SU-DHL-6 (cell line): ENCODE data around the gene ETV6.

ENCODE experiments used
- EZH2phosphoT487 ChIP-seq: fragments of 200-600 bp; sonication (generic), shearing (Covaris generic); conservative IDR thresholded peaks from 2 replicates; pipeline ENCODE4 v1.6.1; 2018; ENCODE audit warnings: mild to moderate bottlenecking, antibody characterized with exemption, low read length, moderate library complexity, mixed read lengths
- TF ChIP-seq, protein P1 (sequence below): fragments of 200-600 bp; sonication (generic); IDR thresholded peaks from one replicate; pipeline ENCODE4 v1.5.1; 2017; ENCODE audit warnings: antibody characterized with exemption, mild to moderate bottlenecking, low read length, moderate library complexity; ENCODE audit not compliant: insufficient read depth, poor library complexity, severe bottlenecking

DNA sequence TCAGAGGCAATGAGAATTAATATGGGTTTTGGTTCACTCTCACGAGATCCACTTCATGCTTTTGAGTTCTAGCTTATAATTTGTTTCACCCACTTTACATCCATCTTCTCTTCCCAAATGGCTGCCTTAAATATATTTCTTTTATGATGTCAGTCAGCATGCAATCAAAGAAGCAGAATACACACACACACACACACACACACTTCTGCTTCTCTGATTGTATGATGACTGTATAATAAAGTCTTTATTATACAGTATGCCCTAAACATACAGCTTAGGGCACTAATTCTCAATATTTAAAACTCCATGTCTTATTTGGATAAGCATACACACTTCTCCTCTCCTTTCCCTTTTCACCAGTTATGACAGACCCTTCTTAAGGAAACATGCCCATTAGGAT is 6.7 kb upstream of the ETV6 start:
- TF ChIP-seq, protein P1, sequence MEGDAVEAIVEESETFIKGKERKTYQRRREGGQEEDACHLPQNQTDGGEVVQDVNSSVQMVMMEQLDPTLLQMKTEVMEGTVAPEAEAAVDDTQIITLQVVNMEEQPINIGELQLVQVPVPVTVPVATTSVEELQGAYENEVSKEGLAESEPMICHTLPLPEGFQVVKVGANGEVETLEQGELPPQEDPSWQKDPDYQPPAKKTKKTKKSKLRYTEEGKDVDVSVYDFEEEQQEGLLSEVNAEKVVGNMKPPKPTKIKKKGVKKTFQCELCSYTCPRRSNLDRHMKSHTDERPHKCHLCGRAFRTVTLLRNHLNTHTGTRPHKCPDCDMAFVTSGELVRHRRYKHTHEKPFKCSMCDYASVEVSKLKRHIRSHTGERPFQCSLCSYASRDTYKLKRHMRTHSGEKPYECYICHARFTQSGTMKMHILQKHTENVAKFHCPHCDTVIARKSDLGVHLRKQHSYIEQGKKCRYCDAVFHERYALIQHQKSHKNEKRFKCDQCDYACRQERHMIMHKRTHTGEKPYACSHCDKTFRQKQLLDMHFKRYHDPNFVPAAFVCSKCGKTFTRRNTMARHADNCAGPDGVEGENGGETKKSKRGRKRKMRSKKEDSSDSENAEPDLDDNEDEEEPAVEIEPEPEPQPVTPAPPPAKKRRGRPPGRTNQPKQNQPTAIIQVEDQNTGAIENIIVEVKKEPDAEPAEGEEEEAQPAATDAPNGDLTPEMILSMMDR: no peak
- no peak for TF ChIP-seq EZH2phosphoT487
